DOHH2 (cell line): ENCODE measurements around the gene ZNRF3.

Experiments used
- CTCF ChIP-seq: fragments of 200-600 bp; sonication (generic); IDR thresholded peaks from one replicate; pipeline ENCODE4 v1.5.1; 2014; ENCODE audit warnings: antibody characterized with exemption, mild to moderate bottlenecking, low read depth, low read length; ENCODE audit not compliant: poor library complexity, severe bottlenecking
- EZH2phosphoT487 ChIP-seq: fragments of 200-600 bp; sonication (generic); IDR thresholded peaks from 2 replicates; pipeline ENCODE4 v1.6.1; 2017; ENCODE audit warnings: borderline replicate concordance, mild to moderate bottlenecking, antibody characterized with exemption, low read length, moderate library complexity, mixed read lengths

- TF ChIP-seq CTCF (no peak), EZH2phosphoT487 (no peak)
Measured at GRCh38 chr22:28867191-28867590, 16.2 kb upstream of the ZNRF3 start.
